K562 (cell line): ENCODE data around the gene ABCC6. TPM values are rescaled to one million over a fixed set of nuclear protein-coding genes. Genes with fewer than 3 reads are reported as not detected.
A peak's percentile ranks its signal among the peaks of the same experiment; 100 is the strongest.
"Not testable (repeated sequence)": the region's sequence is repeated elsewhere in the genome, so short reads cannot be mapped to it uniquely, and the experiment has no call there.

Experiments
- ATAC-seq: fragments of 200-7000 bp; cut with Tn5 transposase; 3 replicates; pipeline ENCODE4 v1.9.1; 2020; ENCODE audit warnings: moderate library complexity
- BruUV-seq: library from RNA; stranded (reverse); fragments of 400-500 nt; replicated peaks from 2 replicates; lab custom pipeline; 2021; lab: Mats Ljungman, UMichigan
- CTCF ChIA-PET: fragments of 300-600 bp; formaldehyde crosslinking; extraction: SDS; loops from one replicate; lab custom pipeline; 2021; ENCODE audit warnings: low intra/inter-chr PET ratio; lab: Yijun Ruan, JAX
- POLR2A ChIA-PET: fragments of 300-600, 350-650 bp; sonication (Branson Sonifier 250); formaldehyde crosslinking; extraction: SDS; loops from one replicate; lab custom pipeline; 2021; ENCODE audit warnings: antibody characterized with exemption, inconsistent platforms; lab: Yijun Ruan, JAX
- DNase-seq, 4 experiments: peaks; one replicate each; pipeline versions ENCODE4 v3.0.0 to v3.0.0-alpha.2; 2011 to 2018; ENCODE audit warnings: low spot score in 3 of 4, mixed read lengths in 3 of 4; ENCODE audit errors: extremely low read depth in 1 of 4
- FAIRE-seq: peaks from 2 replicates; lab custom pipeline; 2011; peaks lifted over from hg19 to GRCh38; lab: Jason Lieb, UNC
- H2AFZ ChIP-seq: 2 replicates; pipeline ENCODE4 v1.6.0; 2011; ENCODE audit warnings: low read depth, low read length, control low read depth, inconsistent platforms
- H3K27ac ChIP-seq: fragments of 200-600 bp; 3 replicates; pipeline ENCODE4 v1.8.0; 2011; ENCODE audit warnings: low read depth, mild to moderate bottlenecking, control low read depth, inconsistent platforms, low read length, moderate library complexity, mixed read lengths; ENCODE audit errors: extremely low read depth
- H3K27me3 ChIP-seq, 2 experiments: fragments of 300-600 bp in 1 of 2; 2 replicates in 1 of 2; 3 replicates in 1 of 2; pipeline versions ENCODE4 v1.6.0 to v1.8.0; 2011; ENCODE audit warnings: inconsistent platforms in 2 of 2, low read length in 2 of 2, mild to moderate bottlenecking in 1 of 2, mixed read lengths in 1 of 2, moderate library complexity in 1 of 2; ENCODE audit not compliant: control insufficient read depth in 2 of 2, insufficient read depth in 2 of 2
- H3K36me3 ChIP-seq: fragments of 300-600 bp; 3 replicates; pipeline ENCODE4 v1.8.0; 2011; ENCODE audit warnings: mild to moderate bottlenecking, low read length, inconsistent platforms; ENCODE audit not compliant: control insufficient read depth, insufficient read depth
- H3K4me1 ChIP-seq, 2 experiments: fragments of 200-600 bp in 1 of 2; replicated peaks in 1 of 2; 2 replicates in 1 of 2; 3 replicates in 1 of 2; pipeline versions ENCODE4 v1.5.1 to v1.8.0; 2011; ENCODE audit warnings: inconsistent platforms in 2 of 2, low read length in 2 of 2, mild to moderate bottlenecking in 1 of 2, mixed read lengths in 1 of 2, moderate library complexity in 1 of 2; ENCODE audit not compliant: control insufficient read depth in 2 of 2, insufficient read depth in 2 of 2
- H3K4me2 ChIP-seq: 2 replicates; pipeline ENCODE4 v1.6.1; 2011; ENCODE audit warnings: low read length, control low read depth, inconsistent platforms, mixed read lengths; ENCODE audit not compliant: insufficient read depth
- H3K4me3 ChIP-seq: fragments of 200-600 bp; sonication (generic), shearing (Covaris generic); 2 replicates; pipeline ENCODE4 v1.5.1; 2016; ENCODE audit warnings: control low read depth, inconsistent platforms
- H3K79me2 ChIP-seq: fragments of 200-600 bp; 3 replicates; pipeline ENCODE4 v1.8.0; 2011; ENCODE audit warnings: low read length, inconsistent platforms; ENCODE audit not compliant: control insufficient read depth, insufficient read depth
- H3K9ac ChIP-seq, 2 experiments: 2 replicates each; pipeline versions ENCODE4 v1.6.0 to v1.6.1; 2011; ENCODE audit warnings: low read depth in 2 of 2, low read length in 2 of 2, control low read depth in 1 of 2, inconsistent platforms in 1 of 2, mild to moderate bottlenecking in 1 of 2, mixed read lengths in 1 of 2; ENCODE audit not compliant: insufficient read depth in 1 of 2
- H3K9me1 ChIP-seq: one replicate; pipeline ENCODE4 v1.6.0; 2011; ENCODE audit warnings: inconsistent platforms, mild to moderate bottlenecking, low read length, moderate library complexity; ENCODE audit not compliant: control insufficient read depth, insufficient read depth
- H3K9me3 ChIP-seq: replicated peaks from 2 replicates; pipeline ENCODE4 v1.5.1; 2011; ENCODE audit warnings: low read depth, low read length, inconsistent platforms; ENCODE audit not compliant: control insufficient read depth, insufficient read depth
- H4K20me1 ChIP-seq: replicated peaks from 2 replicates; pipeline ENCODE4 v1.6.1; 2011; ENCODE audit warnings: low read length, inconsistent platforms, mixed read lengths; ENCODE audit not compliant: control insufficient read depth, insufficient read depth
- CCAR2 ChIP-seq: fragments of 200-400 bp; formaldehyde crosslinking; IDR thresholded peaks from 2 replicates; pipeline ENCODE4 v1.6.1; 2017; ENCODE audit warnings: mild to moderate bottlenecking, low read depth, low read length
- GABPB1 ChIP-seq: sonication (generic); formaldehyde crosslinking; IDR thresholded peaks from 2 replicates; pipeline ENCODE4 v1.8.0; 2022; ENCODE audit warnings: mild to moderate bottlenecking, missing genetic modification reagents
- POLR2G ChIP-seq: fragments of 200-400 bp; formaldehyde crosslinking; IDR thresholded peaks from 2 replicates; pipeline ENCODE4 v1.6.1; 2017; ENCODE audit warnings: low read depth, mild to moderate bottlenecking, antibody characterized with exemption, low read length, moderate library complexity
- POLR3A ChIP-seq: IDR thresholded peaks from 2 replicates; pipeline ENCODE4 v1.6.1; 2011; ENCODE audit warnings: borderline replicate concordance, mild to moderate bottlenecking, moderate library complexity; ENCODE audit not compliant: insufficient read length, insufficient read depth; ENCODE audit errors: extremely low read depth
- SMARCA4 ChIP-seq: fragments of 450-650 bp; IDR thresholded peaks from 2 replicates; pipeline ENCODE4 v1.6.1; 2016
- ZBTB7A ChIP-seq: IDR thresholded peaks from 2 replicates; pipeline ENCODE4 v1.6.1; 2011; ENCODE audit warnings: low read depth, mild to moderate bottlenecking, low read length, moderate library complexity, borderline replicate concordance; ENCODE audit not compliant: control insufficient read depth
- ZNF444 ChIP-seq: fragments of 250-450 bp; sonication (Bioruptor Pico); IDR thresholded peaks from 2 replicates; pipeline ENCODE4 v1.4.0; 2020; ENCODE audit warnings: mild to moderate bottlenecking, moderate library complexity
- ZNF707 ChIP-seq: fragments of 250-450 bp; sonication (Bioruptor Pico); conservative IDR thresholded peaks from 2 replicates; pipeline ENCODE4 v1.8.0; 2022; ENCODE audit warnings: inconsistent platforms, mild to moderate bottlenecking, moderate library complexity
- ZSCAN29 ChIP-seq: fragments of 450-650 bp; IDR thresholded peaks from 2 replicates; pipeline ENCODE4 v1.6.1; 2017
- WGBS: fragments of 100-300 bp; shearing (Covaris generic); methylation state at CpG from one replicate; pipeline ENCODE4 v1.1.6; 2016; ENCODE audit warnings: low coverage, mixed read lengths; ENCODE audit not compliant: insufficient coverage; ENCODE audit errors: missing lambda C conversion rate; 5-methylcytosine and 5-hydroxymethylcytosine counted together
- in situ Hi-C: fragments of 300-500 bp; cut with MboI; formaldehyde crosslinking; loops from 4 replicates; pipeline ENCODE4 v1.15.0; 2018; ENCODE audit warnings: inconsistent platforms, mixed read lengths
- intact Hi-C: fragments of 100-400 bp; cut with micrococcal nuclease; formaldehyde crosslinking; loops from 2 replicates; pipeline ENCODE4 v1.14.2; 2022
- polyA plus RNA-seq, 8 experiments: library from polyadenylated mRNA; depleted of rRNA in 4 of 8; stranded (reverse) in 5 of 8; unstranded in 3 of 8; fragments of >200 nt; fragmentation: Nextera tagmentation in 2 of 8; fragmentation: Illumina TruSeq in 1 of 8; extraction: Ambion mirVana in 2 of 8; extraction: Trizol in 1 of 8; gene quantifications; 2 replicates each; pipeline versions ENCODE4 v1.2.1 to v1.2.3, GENCODE V29; 2011 to 2014; ENCODE audit warnings: inconsistent platforms in 1 of 8, missing spikeins in 1 of 8
- total RNA-seq, 7 experiments: library from RNA; depleted of rRNA in 6 of 7; stranded (reverse); fragments of >200 nt in 6 of 7; fragmentation: Illumina TruSeq in 2 of 7; extraction: Trizol in 2 of 7; gene quantifications; 2 replicates each; pipeline versions ENCODE4 v1.2.1 to v1.2.3, GENCODE V29; 2011 to 2021; ENCODE audit warnings: low replicate concordance in 1 of 7

ABCC6 gene
- total and polyA plus RNA-seq, 9 of the 15 experiments (the other 6 are each of a cell fraction or from before 2014, with no cell fraction given): 0.03 to 0.46 (median 0.07) TPM; not detected in 4

GRCh38 chr16:16154281-16154951 lies 68.9 kb downstream of the ABCC6 start (continued):
- TF ChIP-seq ZBTB7A (no peak), SMARCA4 (0 out of 2 replicates have a peak, but pooled peaks have one; percentile 27), ZSCAN29 (no peak), ZNF707 (CRISPR knock-in tag) (no peak), CCAR2 (no peak), ZNF444 (no peak), POLR3A (no peak), GABPB1 (no peak), POLR2G (0 out of 2 replicates have a peak, but pooled peaks have one; percentile 13)

GRCh38 chr16:16153000-16153399 lies 70.3 kb downstream of the ABCC6 start:
- H3K36me3 ChIP-seq, BruUV-seq, POLR2A ChIA-PET, ATAC-seq, in situ Hi-C loops, H3K9ac ChIP-seq, H3K79me2 ChIP-seq, H3K9me1 ChIP-seq, H4K20me1 ChIP-seq, H3K4me2 ChIP-seq, H3K27ac ChIP-seq, H3K9me3 ChIP-seq, intact Hi-C loops, DNase-seq, H3K4me3 ChIP-seq, H3K27me3 ChIP-seq, H2AFZ ChIP-seq: not testable (repeated sequence)
- CTCF ChIA-PET: interaction anchor here (0.7 kb wide), 1 partner anchor 705 kb away, joined by 3 read pairs; no protein-coding TSS in a partner anchor
- FAIRE-seq: peak; percentile 6
- 48% methylated on average over 10 of the region's 12 CpGs for WGBS
- peaks cover 10 to 23% of the 10 kb centered on the region in 2 experiments; a peak in 4 of 5 replicates for H3K4me1 ChIP-seq
